Neural progenitor cell (in vitro differentiated cells): ENCODE data around the gene LAMA2. TPM values are rescaled to one million over a fixed set of nuclear protein-coding genes. Genes with fewer than 3 reads are reported as not detected.

Experiments used
- DNase-seq: peaks from one replicate; pipeline ENCODE4 v3.0.0-alpha.2; 2016; ENCODE audit warnings: low spot score
- H2AFZ ChIP-seq: fragments of 200-600 bp; sonication (generic); replicated peaks from 2 replicates; pipeline ENCODE4 v1.6.1; 2016; ENCODE audit warnings: antibody characterized with exemption
- H3F3A ChIP-seq: fragments of 200-600 bp; sonication (generic); 2 replicates; pipeline ENCODE4 v1.6.1; 2016; ENCODE audit warnings: antibody characterized with exemption, low read depth
- H3K27ac ChIP-seq: fragments of 200-600 bp; sonication (generic); 2 replicates; pipeline ENCODE4 v1.5.1; 2016; ENCODE audit warnings: mild to moderate bottlenecking
- H3K27me3 ChIP-seq: fragments of 200-600 bp; sonication (generic); 2 replicates; pipeline ENCODE4 v1.6.1; 2016; ENCODE audit warnings: mild to moderate bottlenecking, moderate library complexity
- H3K36me3 ChIP-seq: fragments of 200-600 bp; sonication (generic); 2 replicates; pipeline ENCODE4 v1.5.1; 2016
- H3K4me1 ChIP-seq: fragments of 200-600 bp; sonication (generic); 2 replicates; pipeline ENCODE4 v1.6.1; 2016; ENCODE audit warnings: mixed run types
- H3K4me2 ChIP-seq: fragments of 200-600 bp; sonication (generic); 2 replicates; pipeline ENCODE4 v1.6.1; 2016
- H3K4me3 ChIP-seq: fragments of 200-600 bp; sonication (generic); 2 replicates; pipeline ENCODE4 v1.5.1; 2016
- H3K79me2 ChIP-seq: fragments of 200-600 bp; sonication (generic); 2 replicates; pipeline ENCODE4 v1.6.1; 2016; ENCODE audit warnings: low read depth
- H3K9ac ChIP-seq: fragments of 200-600 bp; sonication (generic); 2 replicates; pipeline ENCODE4 v1.6.1; 2016
- H3K9me3 ChIP-seq: fragments of 200-600 bp; sonication (generic); 2 replicates; pipeline ENCODE4 v1.5.1; 2016; ENCODE audit warnings: low read depth
- H4K20me1 ChIP-seq: fragments of 200-600 bp; sonication (generic); 2 replicates; pipeline ENCODE4 v1.6.1; 2016; ENCODE audit warnings: low read depth
- H3K27ac Mint-ChIP-seq: 3 replicates; pipeline ENCODE4 v1.8.0; 2021; ENCODE audit warnings: mixed read lengths
- H3K27me3 Mint-ChIP-seq: 2 replicates; pipeline ENCODE4 v1.8.0; 2022; ENCODE audit warnings: low read depth, mild to moderate bottlenecking, inconsistent platforms, moderate library complexity, mixed read lengths; ENCODE audit not compliant: insufficient read depth
- H3K36me3 Mint-ChIP-seq: 3 replicates; pipeline ENCODE4 v1.8.0; 2021; ENCODE audit warnings: mixed read lengths
- H3K4me1 Mint-ChIP-seq: 3 replicates; pipeline ENCODE4 v1.8.0; 2021; ENCODE audit warnings: mixed read lengths
- H3K4me3 Mint-ChIP-seq: 3 replicates; pipeline ENCODE4 v1.8.0; 2021; ENCODE audit warnings: mild to moderate bottlenecking, moderate library complexity, mixed read lengths
- H3K9me3 Mint-ChIP-seq: 3 replicates; pipeline ENCODE4 v1.8.0; 2020; ENCODE audit warnings: mixed read lengths
- CTCF ChIP-seq: fragments of 200-600 bp; sonication (generic); IDR thresholded peaks from 2 replicates; pipeline ENCODE4 v1.5.1; 2017; ENCODE audit warnings: antibody characterized with exemption, mild to moderate bottlenecking
- EZH2 ChIP-seq: fragments of 200-600 bp; sonication (generic); IDR thresholded peaks from 2 replicates; pipeline ENCODE4 v1.6.1; 2017; ENCODE audit warnings: antibody characterized with exemption, mild to moderate bottlenecking, moderate library complexity
- EZH2phosphoT487 ChIP-seq: fragments of 200-600 bp; sonication (generic); IDR thresholded peaks from 2 replicates; pipeline ENCODE4 v1.6.1; 2017; ENCODE audit warnings: antibody characterized with exemption
- total RNA-seq: library from RNA; depleted of rRNA; stranded (reverse); fragments of >200 nt; gene quantifications from 2 replicates; pipeline ENCODE4 v1.2.3, GENCODE V29; 2015; ENCODE audit warnings: low replicate concordance

The LAMA2 gene
- total RNA-seq, 1 donor from 2014 or later, result 1.5 TPM

- Histone ChIP-seq H3K9me3 (no peaks in the 10 kb centered on the region), H3K79me2 (no peaks in the 10 kb centered on the region), H3K4me2 (no peak overlapping the region), H3K9ac (no peak overlapping the region), H3K27me3 (no peaks in the 10 kb centered on the region), H3K36me3 (no peaks in the 10 kb centered on the region), H3F3A (no peaks in the 10 kb centered on the region), H4K20me1 (no peaks in the 10 kb centered on the region), H3K4me3 (no peak overlapping the region), H2AFZ (no peak overlapping the region), H3K4me1 (no peaks in the 10 kb centered on the region), H3K27ac (no peak overlapping the region)
- Mint-ChIP-seq H3K9me3 (no peaks in the 10 kb centered on the region), H3K4me1 (peaks cover 33% of the 10 kb centered on the region), H3K36me3 (no peaks in the 10 kb centered on the region), H3K27ac (no peak overlapping the region), H3K4me3 (no peak overlapping the region), H3K27me3 (no peaks in the 10 kb centered on the region)
- no peak for DNase-seq
- TF ChIP-seq EZH2 (no peak), EZH2phosphoT487 (no peak), CTCF (no peak)
Observed at GRCh38 chr6:129504456-129504855, 621.5 kb downstream of the LAMA2 start.

DNA sequence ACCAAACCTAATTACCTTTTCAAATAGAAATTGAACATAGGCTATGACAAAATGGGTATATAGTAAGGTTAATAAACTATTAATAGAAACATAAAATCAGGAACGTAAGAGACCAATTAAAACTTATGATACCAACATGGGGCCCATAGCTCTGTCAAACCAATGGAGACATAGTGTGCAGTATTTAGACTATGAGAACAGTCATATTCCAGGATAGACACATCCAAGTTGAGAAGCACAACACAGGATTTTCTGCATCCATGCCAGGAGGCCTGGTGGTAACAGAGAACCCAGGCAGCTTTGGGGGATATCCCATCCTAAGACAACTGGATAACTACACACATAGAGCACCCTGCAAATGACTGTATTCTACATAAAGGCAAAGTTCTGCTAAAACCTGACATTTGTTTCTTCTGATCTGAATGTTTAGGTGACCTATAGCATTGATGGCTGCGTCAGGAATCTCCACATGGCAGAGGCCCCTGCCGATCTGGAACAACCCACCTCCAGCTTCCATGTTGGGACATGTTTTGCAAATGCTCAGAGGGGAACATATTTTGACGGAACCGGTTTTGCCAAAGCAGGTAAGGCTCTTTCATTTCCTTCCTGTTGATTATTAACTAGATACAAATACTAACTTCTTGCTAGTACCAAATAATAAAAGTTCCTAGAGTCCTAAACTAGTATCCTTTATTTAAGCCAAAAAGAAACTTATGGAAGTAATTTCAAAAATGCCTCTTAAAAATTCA is 624.3 kb downstream of the LAMA2 start:
- Histone ChIP-seq H3K36me3 (no peaks in the 10 kb centered on the region), H3K27ac (no peak overlapping the region), H3F3A (no peaks in the 10 kb centered on the region), H2AFZ (no peak overlapping the region), H3K9ac (no peak overlapping the region), H3K9me3 (no peaks in the 10 kb centered on the region), H3K4me1 (no peaks in the 10 kb centered on the region), H4K20me1 (no peaks in the 10 kb centered on the region), H3K4me2 (no peak overlapping the region), H3K79me2 (no peaks in the 10 kb centered on the region), H3K4me3 (no peak overlapping the region), H3K27me3 (no peaks in the 10 kb centered on the region)
- no peak for TF ChIP-seq CTCF
- no peak for TF ChIP-seq EZH2phosphoT487
- DNase-seq, result no peak
- no peak overlapping the region for H3K4me3 Mint-ChIP-seq
- no peaks in the 10 kb centered on the region for H3K27me3 Mint-ChIP-seq
- no peaks in the 10 kb centered on the region for H3K36me3 Mint-ChIP-seq
- H3K9me3 Mint-ChIP-seq, result no peaks in the 10 kb centered on the region
- peaks cover 14% of the 10 kb centered on the region for H3K4me1 Mint-ChIP-seq
- H3K27ac Mint-ChIP-seq, result no peak overlapping the region

GRCh38 chr6:129507846-129508245 is 624.9 kb downstream of the LAMA2 start:
- Mint-ChIP-seq H3K9me3 (no peaks in the 10 kb centered on the region), H3K27me3 (no peaks in the 10 kb centered on the region), H3K4me3 (no peak overlapping the region), H3K36me3 (no peaks in the 10 kb centered on the region), H3K27ac (no peak overlapping the region), H3K4me1 (peaks cover 8% of the 10 kb centered on the region)
- no peaks in the 10 kb centered on the region for H3K36me3 ChIP-seq
- H3K27ac ChIP-seq, result no peak overlapping the region
- no peaks in the 10 kb centered on the region for H3K9me3 ChIP-seq
- no peak for DNase-seq
- no peaks in the 10 kb centered on the region for H3K27me3 ChIP-seq
- H3F3A ChIP-seq, result no peaks in the 10 kb centered on the region
- H3K9ac ChIP-seq, result no peak overlapping the region
- H3K4me3 ChIP-seq, result no peak overlapping the region
- no peak overlapping the region for H2AFZ ChIP-seq
- H3K79me2 ChIP-seq, result no peaks in the 10 kb centered on the region
- H3K4me1 ChIP-seq, result no peaks in the 10 kb centered on the region
- no peak overlapping the region for H3K4me2 ChIP-seq
- H4K20me1 ChIP-seq, result no peaks in the 10 kb centered on the region
- TF ChIP-seq EZH2 (no peak), EZH2phosphoT487 (no peak), CTCF (no peak)
